Astrocyte of the spinal cord (primary cell): ENCODE data around the gene MAML3.

Experiments used
- DNase-seq: peaks from one replicate; pipeline ENCODE4 v3.0.0; 2011; ENCODE audit warnings: low read depth, low spot score
- H3K4me3 ChIP-seq: 2 replicates; pipeline ENCODE4 v1.5.1; 2011; ENCODE audit warnings: low read depth, mild to moderate bottlenecking, low read length, moderate library complexity
- in situ Hi-C: cut with HindIII; loops from 2 replicates; pipeline ENCODE4 v1.10.0; 2017; ENCODE audit warnings: low sequenced_read_pairs
- TF ChIP-seq, protein P1 (sequence below): IDR thresholded peaks from 2 replicates; pipeline ENCODE4 v1.5.1; 2012; ENCODE audit warnings: low read depth, mild to moderate bottlenecking, low read length, inconsistent platforms

MAML3 gene

DNA sequence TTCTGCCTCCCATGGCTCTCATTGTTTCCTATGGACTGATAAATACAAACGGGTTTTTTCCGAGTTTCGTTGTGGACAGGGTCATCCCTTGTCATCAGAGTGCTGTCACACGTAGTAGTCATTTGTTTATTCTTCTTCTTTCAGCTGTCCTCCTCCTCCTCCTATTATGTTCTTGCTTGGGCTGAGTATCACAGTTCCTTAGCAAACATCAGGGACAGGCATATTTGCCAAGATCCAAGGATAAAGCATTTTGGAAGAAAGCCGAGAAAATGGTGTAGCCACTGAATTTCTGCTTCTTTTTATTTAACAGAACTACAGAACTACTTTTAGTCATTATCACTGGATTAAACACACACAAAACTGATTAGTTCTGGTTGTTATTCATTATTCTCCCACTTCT is 167.9 kb downstream of the MAML3 start:
- DNase-seq = peak; percentile 37
- no peak overlapping the region for H3K4me3 ChIP-seq
- in situ Hi-C loops = no loop called here
- TF ChIP-seq, protein P1, sequence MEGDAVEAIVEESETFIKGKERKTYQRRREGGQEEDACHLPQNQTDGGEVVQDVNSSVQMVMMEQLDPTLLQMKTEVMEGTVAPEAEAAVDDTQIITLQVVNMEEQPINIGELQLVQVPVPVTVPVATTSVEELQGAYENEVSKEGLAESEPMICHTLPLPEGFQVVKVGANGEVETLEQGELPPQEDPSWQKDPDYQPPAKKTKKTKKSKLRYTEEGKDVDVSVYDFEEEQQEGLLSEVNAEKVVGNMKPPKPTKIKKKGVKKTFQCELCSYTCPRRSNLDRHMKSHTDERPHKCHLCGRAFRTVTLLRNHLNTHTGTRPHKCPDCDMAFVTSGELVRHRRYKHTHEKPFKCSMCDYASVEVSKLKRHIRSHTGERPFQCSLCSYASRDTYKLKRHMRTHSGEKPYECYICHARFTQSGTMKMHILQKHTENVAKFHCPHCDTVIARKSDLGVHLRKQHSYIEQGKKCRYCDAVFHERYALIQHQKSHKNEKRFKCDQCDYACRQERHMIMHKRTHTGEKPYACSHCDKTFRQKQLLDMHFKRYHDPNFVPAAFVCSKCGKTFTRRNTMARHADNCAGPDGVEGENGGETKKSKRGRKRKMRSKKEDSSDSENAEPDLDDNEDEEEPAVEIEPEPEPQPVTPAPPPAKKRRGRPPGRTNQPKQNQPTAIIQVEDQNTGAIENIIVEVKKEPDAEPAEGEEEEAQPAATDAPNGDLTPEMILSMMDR = no peak

DNA sequence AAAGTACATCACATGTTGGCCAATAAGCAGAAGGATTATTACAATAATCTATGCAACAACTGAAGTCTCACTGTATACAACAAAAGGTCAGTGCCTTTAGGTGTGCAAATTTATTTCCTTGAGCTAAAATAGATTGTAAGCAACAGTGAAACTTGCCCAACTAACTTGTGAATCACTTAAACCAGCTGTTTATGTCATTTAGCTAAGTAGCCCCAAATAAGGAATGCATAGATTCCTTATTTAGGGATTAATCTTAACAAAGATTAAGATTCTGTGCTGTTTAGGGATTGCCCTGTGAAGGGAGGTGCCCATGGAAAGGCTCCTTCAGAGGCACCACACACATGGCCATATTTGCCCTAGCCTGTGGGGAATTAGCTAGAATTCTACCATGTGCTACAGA is 168.6 kb downstream of the MAML3 start:
- in situ Hi-C loops = no loop called here
- TF ChIP-seq, protein P1 = no peak
- H3K4me3 ChIP-seq = no peak overlapping the region
- no peak for DNase-seq

DNA sequence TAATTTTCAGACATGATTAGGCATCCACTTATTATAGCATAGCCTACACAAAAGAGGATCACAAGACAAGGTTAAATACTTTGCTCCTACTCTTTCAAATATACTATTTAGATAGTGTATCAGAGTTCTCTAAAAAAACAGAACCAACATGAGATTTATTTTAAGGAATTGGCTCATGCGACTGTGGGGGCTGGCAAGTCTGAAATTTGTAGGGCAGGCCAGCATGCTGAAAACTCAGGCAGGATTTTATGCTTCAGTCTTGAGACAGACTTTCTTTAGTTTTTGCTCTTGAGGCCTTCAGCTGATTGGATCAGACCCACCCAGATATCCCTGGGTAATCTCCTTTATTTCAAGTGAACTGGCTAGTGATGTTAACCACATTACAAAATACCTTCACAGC is 169.5 kb downstream of the MAML3 start:
- TF ChIP-seq, protein P1 = no peak
- no peak overlapping the region for H3K4me3 ChIP-seq
- in situ Hi-C loops = no loop called here
- DNase-seq = no peak

DNA sequence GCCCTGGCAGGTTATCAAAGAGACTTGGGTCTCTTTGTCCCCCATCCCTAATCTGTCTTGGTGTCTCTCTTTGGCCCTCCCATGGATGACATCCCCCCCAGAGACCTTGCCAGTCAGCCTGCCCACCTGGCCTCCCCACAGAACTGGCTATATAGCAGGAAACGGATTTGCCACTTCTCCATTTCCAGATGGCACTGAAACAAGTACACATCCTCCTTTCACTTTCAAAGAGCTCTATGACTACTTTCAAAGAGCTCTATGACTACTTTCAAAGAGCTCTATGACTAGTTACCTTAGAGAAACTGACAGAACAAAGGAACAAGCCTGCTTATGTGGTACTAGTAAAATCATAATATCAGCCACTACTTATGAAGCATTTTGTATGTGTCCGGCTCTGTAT is 175.3 kb downstream of the MAML3 start:
- in situ Hi-C loops = no loop called here
- TF ChIP-seq, protein P1 = no peak
- H3K4me3 ChIP-seq = no peak overlapping the region
- no peak for DNase-seq

DNA sequence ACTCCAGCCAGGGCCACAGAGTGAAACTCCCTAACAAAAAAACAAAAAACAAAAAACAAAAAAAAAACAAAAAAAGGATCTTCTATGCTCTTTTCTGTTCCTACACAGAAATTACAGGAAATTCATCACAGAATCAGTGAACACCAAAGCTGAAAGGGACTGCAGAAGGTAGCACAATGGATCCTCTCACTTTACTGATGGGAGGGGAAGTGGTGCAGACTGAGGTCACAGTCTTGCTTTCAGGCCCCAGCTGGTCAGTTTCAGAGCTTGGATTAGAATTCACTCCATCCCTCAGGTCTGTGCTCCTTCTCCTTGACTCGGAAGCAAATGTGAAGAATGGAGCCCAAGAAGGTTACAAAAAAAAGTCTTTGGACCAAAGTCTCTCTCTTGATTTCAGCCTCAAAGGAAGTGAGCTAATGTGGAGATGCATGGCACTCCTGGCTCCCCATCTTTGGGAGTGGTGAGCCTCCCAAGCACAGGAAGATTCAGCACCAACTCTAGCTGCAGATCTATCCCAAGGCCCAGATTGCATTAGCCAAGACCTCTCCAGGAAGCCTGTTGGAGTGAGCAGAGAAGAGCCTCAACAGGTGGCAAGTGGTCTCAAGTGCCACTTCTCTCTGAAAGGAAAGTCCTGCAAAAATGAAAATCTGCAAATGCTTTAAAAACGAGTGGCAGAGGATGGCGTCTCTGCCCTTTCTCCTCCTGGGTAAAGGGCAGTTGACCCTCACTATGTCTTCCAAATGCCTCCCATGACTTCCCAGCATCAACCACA is 176.0 kb downstream of the MAML3 start:
- TF ChIP-seq, protein P1 = no peak
- no peak for DNase-seq
- in situ Hi-C loops = no loop called here
- no peak overlapping the region for H3K4me3 ChIP-seq

DNA sequence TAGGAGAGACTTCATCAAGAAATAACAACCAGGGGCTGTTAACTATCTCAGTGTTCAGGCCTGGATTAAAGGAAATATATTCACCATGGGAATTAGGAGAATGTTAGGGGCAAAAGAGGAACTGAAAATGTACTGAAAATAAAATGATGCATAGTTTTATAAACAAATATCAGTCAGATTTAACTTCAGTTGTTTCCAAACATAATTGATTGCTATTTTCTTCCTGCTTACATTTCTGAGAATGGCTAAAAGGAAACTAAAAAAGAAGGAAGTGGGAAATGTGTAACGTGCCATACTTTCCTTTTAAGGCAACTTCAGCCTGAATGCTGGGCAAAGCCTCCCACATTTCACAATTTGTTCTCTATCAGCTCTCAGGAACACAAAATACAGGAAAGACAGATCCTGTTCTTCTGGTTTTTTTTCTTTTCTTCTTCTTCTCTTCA is 178.1 kb downstream of the MAML3 start:
- no peak overlapping the region for H3K4me3 ChIP-seq
- TF ChIP-seq, protein P1 = no peak
- DNase-seq = peak; percentile 45
- in situ Hi-C loops = no loop called here
